Measurements from ENCODE around the gene PRR20G.

PRR20G gene

DNA sequence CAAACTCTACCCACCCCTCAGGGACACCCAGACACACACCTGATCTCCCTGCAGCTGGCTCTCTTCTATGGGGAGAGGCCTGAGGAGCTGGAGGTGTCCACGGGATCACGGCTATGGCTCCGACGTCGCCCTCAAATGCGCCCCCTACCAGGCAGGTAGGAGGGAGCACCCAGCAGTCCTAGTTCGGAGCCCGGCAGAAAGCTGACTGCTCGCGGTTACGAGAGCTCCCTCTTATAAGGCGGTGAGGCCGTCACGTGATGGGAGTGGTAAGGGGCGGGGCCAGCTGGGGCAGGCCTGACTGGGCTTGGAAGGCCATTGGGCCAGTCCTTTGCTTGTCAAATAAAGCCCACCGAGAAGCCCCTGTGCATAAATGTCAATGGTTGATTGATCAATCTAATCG, at the start of gene PRR20G:
PRR20G (minus strand) TSS at position 207 of the 400 bp plus-strand sequence. CDS start 681 bp downstream, outside the sequence.
- Mint-ChIP-seq H3K4me1 (ENCODE audit: low read depth) (no peaks in the 10 kb centered on the region), H3K9me3 (ENCODE audit: low read depth) (peaks cover 10% of the 10 kb centered on the region), H3K27ac (no peak within 1 kb of the TSS), H3K27me3 (peaks cover 3% of the 10 kb centered on the region), H3K36me3 (no peaks in the 10 kb centered on the region), H3K4me3 (no peak within 1 kb of the TSS)

DNA sequence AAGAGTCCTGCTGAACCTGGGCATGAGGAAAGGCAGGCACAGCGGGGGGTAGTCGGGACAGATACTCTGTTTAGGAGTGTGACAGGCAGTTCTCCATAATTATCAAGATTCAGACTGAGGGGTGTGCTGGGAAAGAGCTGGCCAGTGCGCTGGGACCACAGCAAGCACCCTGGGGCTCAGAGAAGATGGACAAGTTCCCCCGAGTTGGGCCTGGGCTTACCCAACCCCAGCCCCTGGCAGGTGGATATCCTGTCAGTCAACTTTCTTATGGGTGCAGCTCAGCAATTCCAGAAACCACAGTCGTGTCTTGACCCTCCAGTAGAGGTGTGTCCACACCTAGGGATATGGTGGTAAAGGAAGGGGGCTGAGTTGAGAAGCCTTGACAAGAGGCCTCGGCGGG, 49.2 kb upstream of the PRR20G start:
- H3K27me3 Mint-ChIP-seq = peaks cover 13% of the 10 kb centered on the region
- no peaks in the 10 kb centered on the region for H3K36me3 Mint-ChIP-seq
- H3K27ac Mint-ChIP-seq = no peak overlapping the region
- H3K4me3 Mint-ChIP-seq = no peak overlapping the region
- H3K4me1 Mint-ChIP-seq (ENCODE audit: low read depth) = no peaks in the 10 kb centered on the region
- H3K9me3 Mint-ChIP-seq (ENCODE audit: low read depth) = peaks cover 3% of the 10 kb centered on the region

- peaks cover 7% of the 10 kb centered on the region for H3K9me3 Mint-ChIP-seq (ENCODE audit: low read depth)
- no peak overlapping the region for H3K27ac Mint-ChIP-seq
- H3K27me3 Mint-ChIP-seq = peaks cover 13% of the 10 kb centered on the region
- no peaks in the 10 kb centered on the region for H3K36me3 Mint-ChIP-seq
- H3K4me1 Mint-ChIP-seq (ENCODE audit: low read depth) = no peaks in the 10 kb centered on the region
- H3K4me3 Mint-ChIP-seq = no peak overlapping the region
These were observed 48.3 kb upstream of the PRR20G start for GRCh38 chr3:127336101-127336500.

DNA sequence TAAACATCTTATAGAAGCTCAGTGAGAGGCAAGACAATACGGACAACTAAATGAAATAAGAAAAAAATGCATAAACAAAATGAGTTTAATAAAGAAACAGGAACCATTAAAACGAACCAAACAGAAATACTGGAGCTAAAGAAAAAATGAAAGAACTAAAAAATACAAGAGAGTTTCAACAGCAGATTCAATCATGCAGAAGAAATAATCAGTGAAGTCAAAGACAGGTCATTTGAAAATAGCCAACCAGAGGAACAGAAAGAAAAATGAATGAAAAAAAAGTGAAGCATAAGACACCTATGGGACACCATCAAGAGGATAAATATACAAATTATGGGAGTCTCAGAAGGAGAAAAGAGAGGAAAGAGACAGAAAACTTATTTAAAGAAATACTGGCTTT, 42.5 kb upstream of the PRR20G start:
- peaks cover 12% of the 10 kb centered on the region for H3K9me3 Mint-ChIP-seq (ENCODE audit: low read depth)
- no peaks in the 10 kb centered on the region for H3K4me1 Mint-ChIP-seq (ENCODE audit: low read depth)
- H3K4me3 Mint-ChIP-seq = no peak overlapping the region
- H3K27me3 Mint-ChIP-seq = peaks cover 10% of the 10 kb centered on the region
- no peaks in the 10 kb centered on the region for H3K36me3 Mint-ChIP-seq
- no peak overlapping the region for H3K27ac Mint-ChIP-seq

GRCh38 chr3:127329631-127330285, 41.9 kb upstream of the PRR20G start:
- Mint-ChIP-seq H3K27me3 (peaks cover 10% of the 10 kb centered on the region), H3K9me3 (ENCODE audit: low read depth) (peaks cover 11% of the 10 kb centered on the region), H3K36me3 (no peaks in the 10 kb centered on the region), H3K4me1 (ENCODE audit: low read depth) (no peaks in the 10 kb centered on the region), H3K4me3 (no peak overlapping the region), H3K27ac (no peak overlapping the region)

- Mint-ChIP-seq H3K27me3 (peaks cover 11% of the 10 kb centered on the region), H3K4me1 (ENCODE audit: low read depth) (no peaks in the 10 kb centered on the region), H3K36me3 (no peaks in the 10 kb centered on the region), H3K4me3 (no peak overlapping the region), H3K9me3 (ENCODE audit: low read depth) (peaks cover 9% of the 10 kb centered on the region), H3K27ac (no peak overlapping the region)
These were observed 40.6 kb upstream of the PRR20G start for GRCh38 chr3:127328421-127328820.

DNA sequence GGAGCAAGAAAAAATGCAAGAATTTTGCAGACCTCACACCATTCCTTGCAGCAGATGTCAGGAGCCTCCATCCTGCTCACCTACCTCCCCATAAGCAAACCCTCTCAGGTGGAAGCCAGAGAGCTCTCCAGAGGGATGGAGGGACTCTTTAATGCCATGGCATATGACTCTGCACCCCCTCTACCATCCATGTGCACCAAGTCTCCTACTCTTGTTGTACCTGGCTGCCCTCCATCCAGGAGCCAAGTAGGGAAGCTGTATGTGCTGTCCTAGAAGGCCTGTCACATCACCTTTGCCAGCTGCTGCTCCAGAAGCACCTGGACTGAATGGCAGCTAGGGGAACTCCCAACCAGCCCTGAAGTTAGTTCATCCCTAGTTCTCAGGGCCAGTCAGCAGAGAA, 38.5 kb upstream of the PRR20G start:
- Mint-ChIP-seq H3K4me3 (no peak overlapping the region), H3K27me3 (peaks cover 14% of the 10 kb centered on the region), H3K4me1 (ENCODE audit: low read depth) (no peaks in the 10 kb centered on the region), H3K36me3 (no peaks in the 10 kb centered on the region), H3K27ac (no peak overlapping the region), H3K9me3 (ENCODE audit: low read depth) (peaks cover 7% of the 10 kb centered on the region)

DNA sequence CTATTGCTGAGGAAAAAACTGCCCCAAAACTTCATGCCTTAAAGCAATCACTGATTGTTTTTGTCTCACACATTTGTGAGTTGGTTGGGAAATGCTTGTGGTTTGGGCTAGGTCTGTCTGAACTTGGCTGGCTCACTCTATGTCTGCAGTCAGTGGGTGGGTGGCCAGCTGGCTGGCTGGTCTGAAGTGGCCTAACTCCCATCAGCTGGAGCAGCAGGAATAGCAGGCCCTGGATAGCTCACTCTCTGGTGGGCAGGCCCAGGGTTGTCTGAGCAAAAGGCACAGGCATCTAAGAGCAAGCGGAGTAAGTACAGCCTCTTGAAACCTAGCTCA, 37.7 kb upstream of the PRR20G start:
- no peaks in the 10 kb centered on the region for H3K36me3 Mint-ChIP-seq
- H3K27me3 Mint-ChIP-seq = peaks cover 19% of the 10 kb centered on the region
- H3K27ac Mint-ChIP-seq = no peak overlapping the region
- no peak overlapping the region for H3K4me3 Mint-ChIP-seq
- peaks cover 9% of the 10 kb centered on the region for H3K9me3 Mint-ChIP-seq (ENCODE audit: low read depth)
- no peaks in the 10 kb centered on the region for H3K4me1 Mint-ChIP-seq (ENCODE audit: low read depth)

DNA sequence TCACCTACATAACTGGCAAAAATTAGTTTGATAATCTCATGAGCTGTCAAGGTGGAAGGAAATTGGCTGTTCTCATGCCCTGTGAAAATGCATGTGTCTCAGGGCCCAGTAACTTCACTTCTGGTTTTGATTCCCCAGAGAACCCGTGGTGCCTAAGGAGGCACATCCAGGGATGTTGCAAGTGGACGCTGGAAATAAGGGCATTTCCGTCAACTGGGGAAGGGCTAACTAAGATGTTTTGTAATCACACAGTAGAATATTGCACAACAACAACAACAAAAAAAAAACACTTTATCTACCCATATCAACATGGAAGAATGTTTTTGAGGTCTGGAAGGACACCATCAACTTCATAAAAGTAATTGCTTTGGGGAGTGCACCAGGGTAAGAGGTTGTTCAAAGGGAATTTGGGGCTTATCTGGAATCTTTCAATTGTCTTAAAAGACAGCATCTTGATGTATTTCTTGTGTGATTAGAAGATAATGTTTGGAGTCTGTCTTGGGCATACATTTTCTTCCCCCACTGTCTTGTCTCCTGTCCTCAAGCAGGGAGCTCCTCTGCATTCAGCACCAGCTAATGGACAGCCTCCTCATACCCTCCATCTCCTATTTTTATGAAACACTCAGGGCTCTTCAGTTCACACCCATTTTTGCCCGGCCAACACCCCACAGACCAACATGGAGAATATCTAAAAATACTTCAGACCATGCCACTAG, 37.2 kb upstream of the PRR20G start:
- no peak overlapping the region for H3K4me3 Mint-ChIP-seq
- H3K4me1 Mint-ChIP-seq (ENCODE audit: low read depth) = no peaks in the 10 kb centered on the region
- peaks cover 6% of the 10 kb centered on the region for H3K9me3 Mint-ChIP-seq (ENCODE audit: low read depth)
- H3K27ac Mint-ChIP-seq = no peak overlapping the region
- no peaks in the 10 kb centered on the region for H3K36me3 Mint-ChIP-seq
- H3K27me3 Mint-ChIP-seq = peaks cover 19% of the 10 kb centered on the region

GRCh38 chr3:127324076-127324475, 36.2 kb upstream of the PRR20G start:
- Mint-ChIP-seq H3K9me3 (ENCODE audit: low read depth) (peaks cover 6% of the 10 kb centered on the region), H3K4me3 (no peak overlapping the region), H3K4me1 (ENCODE audit: low read depth) (no peaks in the 10 kb centered on the region), H3K27me3 (peaks cover 19% of the 10 kb centered on the region), H3K27ac (no peak overlapping the region), H3K36me3 (no peaks in the 10 kb centered on the region)

GRCh38 chr3:127323581-127323980, 35.7 kb upstream of the PRR20G start:
- H3K4me1 Mint-ChIP-seq (ENCODE audit: low read depth) = no peaks in the 10 kb centered on the region
- H3K9me3 Mint-ChIP-seq (ENCODE audit: low read depth) = peaks cover 6% of the 10 kb centered on the region
- H3K4me3 Mint-ChIP-seq = no peak overlapping the region
- no peak overlapping the region for H3K27ac Mint-ChIP-seq
- peaks cover 19% of the 10 kb centered on the region for H3K27me3 Mint-ChIP-seq
- no peaks in the 10 kb centered on the region for H3K36me3 Mint-ChIP-seq

- H3K4me3 Mint-ChIP-seq = no peak overlapping the region
- H3K4me1 Mint-ChIP-seq (ENCODE audit: low read depth) = no peaks in the 10 kb centered on the region
- peaks cover 6% of the 10 kb centered on the region for H3K9me3 Mint-ChIP-seq (ENCODE audit: low read depth)
- H3K27ac Mint-ChIP-seq = no peak overlapping the region
- peaks cover 9% of the 10 kb centered on the region for H3K27me3 Mint-ChIP-seq
- no peaks in the 10 kb centered on the region for H3K36me3 Mint-ChIP-seq
These were observed 33.5 kb upstream of the PRR20G start for GRCh38 chr3:127321371-127321770.

DNA sequence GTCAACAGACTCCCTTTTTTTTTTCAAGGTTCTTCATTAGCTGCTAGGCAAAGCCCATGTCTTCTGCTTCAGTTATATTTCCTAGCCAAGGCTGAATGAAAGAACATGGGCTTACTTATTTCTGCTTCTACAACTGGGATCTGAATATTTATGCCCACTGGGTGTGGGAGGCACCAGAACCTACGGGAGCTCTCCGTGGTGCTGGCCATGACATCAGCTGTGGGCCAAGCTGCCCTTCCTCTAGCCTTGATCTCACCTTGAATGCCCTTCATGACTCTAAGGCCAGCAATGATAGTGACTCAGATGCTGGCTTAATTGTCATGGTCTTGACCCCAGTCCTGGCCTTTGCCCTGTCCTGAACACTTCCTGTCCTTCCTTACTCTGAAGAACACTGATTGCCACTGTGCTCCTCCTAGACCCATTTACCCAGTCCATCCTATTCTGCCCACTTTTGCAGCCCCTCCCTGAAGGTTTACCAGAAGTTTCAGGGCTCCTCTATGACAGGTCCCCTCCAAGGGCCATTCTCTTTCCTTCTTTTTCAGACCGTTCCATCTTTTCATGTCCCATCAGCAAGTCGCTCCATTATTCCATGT, 32.8 kb upstream of the PRR20G start:
- Mint-ChIP-seq H3K36me3 (no peaks in the 10 kb centered on the region), H3K4me3 (no peak overlapping the region), H3K9me3 (ENCODE audit: low read depth) (peaks cover 6% of the 10 kb centered on the region), H3K4me1 (ENCODE audit: low read depth) (no peaks in the 10 kb centered on the region), H3K27ac (no peak overlapping the region), H3K27me3 (peaks cover 9% of the 10 kb centered on the region)

- no peak overlapping the region for H3K27ac Mint-ChIP-seq
- H3K27me3 Mint-ChIP-seq = peaks cover 5% of the 10 kb centered on the region
- H3K4me3 Mint-ChIP-seq = no peak overlapping the region
- no peaks in the 10 kb centered on the region for H3K36me3 Mint-ChIP-seq
- H3K9me3 Mint-ChIP-seq (ENCODE audit: low read depth) = peaks cover 6% of the 10 kb centered on the region
- no peaks in the 10 kb centered on the region for H3K4me1 Mint-ChIP-seq (ENCODE audit: low read depth)
These were observed 28.8 kb upstream of the PRR20G start for GRCh38 chr3:127316685-127317084.

GRCh38 chr3:127312818-127313217, 25.0 kb upstream of the PRR20G start:
- no peaks in the 10 kb centered on the region for H3K9me3 Mint-ChIP-seq (ENCODE audit: low read depth)
- no peaks in the 10 kb centered on the region for H3K4me1 Mint-ChIP-seq (ENCODE audit: low read depth)
- H3K4me3 Mint-ChIP-seq = no peak overlapping the region
- H3K36me3 Mint-ChIP-seq = no peaks in the 10 kb centered on the region
- H3K27ac Mint-ChIP-seq = no peak overlapping the region
- no peaks in the 10 kb centered on the region for H3K27me3 Mint-ChIP-seq
